SK-N-SH treated with all-trans-retinoic acid at 6 μM for 48 hours (cell line): ENCODE data around the gene GARNL3.

ENCODE experiments used
- ATAC-seq: fragments of 200-7000 bp; cut with Tn5 transposase; 3 replicates; pipeline ENCODE4 v1.9.1; 2020; ENCODE audit warnings: mild to moderate bottlenecking, moderate library complexity
- ARNTL ChIP-seq: fragments of 450-650 bp; formaldehyde crosslinking; IDR thresholded peaks from 2 replicates; pipeline ENCODE4 v1.5.0; 2020; ENCODE audit warnings: low read depth, mild to moderate bottlenecking, moderate library complexity, borderline replicate concordance
- BACH2 ChIP-seq: fragments of 250-450 bp; sonication (Bioruptor Pico); IDR thresholded peaks from 2 replicates; pipeline ENCODE4 v1.9.0; 2021; ENCODE audit warnings: mild to moderate bottlenecking, borderline replicate concordance
- CSDC2 ChIP-seq: fragments of 250-450 bp; sonication (Bioruptor Pico); IDR thresholded peaks from 2 replicates; pipeline ENCODE4 v1.5.0; 2020; ENCODE audit warnings: mild to moderate bottlenecking, moderate library complexity
- ESRRG ChIP-seq: fragments of 250-450 bp; sonication (Bioruptor Pico); IDR thresholded peaks from 2 replicates; pipeline ENCODE4 v1.6.1; 2021; ENCODE audit warnings: mild to moderate bottlenecking
- GLIS3 ChIP-seq: fragments of 250-450 bp; sonication (Bioruptor Pico); IDR thresholded peaks from 2 replicates; pipeline ENCODE4 v1.5.0; 2020; ENCODE audit warnings: mild to moderate bottlenecking, moderate library complexity
- ISL1 ChIP-seq: fragments of 250-450 bp; sonication (Bioruptor Pico); IDR thresholded peaks from 2 replicates; pipeline ENCODE4 v2.1.2; 2022; ENCODE audit warnings: mild to moderate bottlenecking, moderate library complexity
- OSR1 ChIP-seq: fragments of 250-450 bp; sonication (Bioruptor Pico); IDR thresholded peaks from 2 replicates; pipeline ENCODE4 v1.8.0; 2022; ENCODE audit warnings: moderate library complexity, mild to moderate bottlenecking, inconsistent platforms
- PATZ1 ChIP-seq: fragments of 250-450 bp; sonication (Bioruptor Pico); IDR thresholded peaks from 2 replicates; pipeline ENCODE4 v1.8.0; 2020; ENCODE audit warnings: mild to moderate bottlenecking, moderate library complexity, borderline replicate concordance
- RARB ChIP-seq: fragments of 250-450 bp; sonication (Bioruptor Pico); IDR thresholded peaks from 2 replicates; pipeline ENCODE4 v1.8.0; 2021; ENCODE audit warnings: mild to moderate bottlenecking, moderate library complexity
- SNAI2 ChIP-seq: fragments of 250-450 bp; sonication (Bioruptor Pico); IDR thresholded peaks from 2 replicates; pipeline ENCODE4 v1.5.0; 2020; ENCODE audit warnings: mild to moderate bottlenecking, moderate library complexity
- TCF4 ChIP-seq: fragments of 250-450 bp; sonication (Bioruptor Pico); IDR thresholded peaks from 2 replicates; pipeline ENCODE4 v1.8.0; 2021; ENCODE audit warnings: mild to moderate bottlenecking, moderate library complexity, borderline replicate concordance
- TOX ChIP-seq: fragments of 250-450 bp; sonication (Bioruptor Pico); IDR thresholded peaks from 2 replicates; pipeline ENCODE4 v1.8.0; 2021; ENCODE audit warnings: mild to moderate bottlenecking, moderate library complexity, borderline replicate concordance
- ZC3H10 ChIP-seq: fragments of 250-450 bp; sonication (Bioruptor Pico); IDR thresholded peaks from 2 replicates; pipeline ENCODE4 v1.5.1; 2021; ENCODE audit warnings: mild to moderate bottlenecking, moderate library complexity
- ZFP3 ChIP-seq: fragments of 250-450 bp; sonication (Bioruptor Pico); IDR thresholded peaks from 2 replicates; pipeline ENCODE4 v1.5.0; 2020; ENCODE audit warnings: mild to moderate bottlenecking, moderate library complexity
- ZNF565 ChIP-seq: fragments of 450-650 bp; formaldehyde crosslinking; conservative IDR thresholded peaks from 2 replicates; pipeline ENCODE4 v1.5.0; 2020; ENCODE audit warnings: low read depth, mild to moderate bottlenecking, moderate library complexity
- ZNF70 ChIP-seq: fragments of 450-650 bp; formaldehyde crosslinking; IDR thresholded peaks from 2 replicates; pipeline ENCODE4 v1.5.0; 2020; ENCODE audit warnings: mild to moderate bottlenecking, moderate library complexity
- ZNF8 ChIP-seq: fragments of 450-650 bp; formaldehyde crosslinking; IDR thresholded peaks from 2 replicates; pipeline ENCODE4 v1.5.0; 2020; ENCODE audit warnings: mild to moderate bottlenecking, moderate library complexity
- TF ChIP-seq, protein P1 (sequence below): fragments of 250-450 bp; sonication (Bioruptor Pico); IDR thresholded peaks from 2 replicates; pipeline ENCODE4 v1.5.1; 2021; ENCODE audit warnings: mild to moderate bottlenecking, moderate library complexity
- TF ChIP-seq, protein P2 (sequence below): fragments of 250-450 bp; sonication (Bioruptor Pico); IDR thresholded peaks from 2 replicates; pipeline ENCODE4 v1.5.1; 2020; ENCODE audit warnings: low read depth, mild to moderate bottlenecking, moderate library complexity
- TF ChIP-seq, protein P3 (sequence below): fragments of 250-450 bp; sonication (Bioruptor Pico); IDR thresholded peaks from 2 replicates; pipeline ENCODE4 v1.8.0; 2021; ENCODE audit warnings: low read depth, mild to moderate bottlenecking, moderate library complexity, borderline replicate concordance

GARNL3 gene

GRCh38 chr9:127360250-127360649, 95.7 kb downstream of the GARNL3 start:
- TF ChIP-seq ARNTL (CRISPR knock-in tag) (no peak), TCF4 (CRISPR knock-in tag) (no peak), OSR1 (no peak), ZNF8 (CRISPR knock-in tag) (no peak), ZC3H10 (no peak), ESRRG (no peak), TOX (CRISPR knock-in tag) (no peak), ZFP3 (CRISPR knock-in tag) (no peak), ISL1 (CRISPR knock-in tag) (no peak), PATZ1 (CRISPR knock-in tag) (no peak), ZNF70 (CRISPR knock-in tag) (no peak), CSDC2 (CRISPR knock-in tag) (no peak), GLIS3 (no peak), SNAI2 (CRISPR knock-in tag) (no peak)
- TF ChIP-seq, protein P1, sequence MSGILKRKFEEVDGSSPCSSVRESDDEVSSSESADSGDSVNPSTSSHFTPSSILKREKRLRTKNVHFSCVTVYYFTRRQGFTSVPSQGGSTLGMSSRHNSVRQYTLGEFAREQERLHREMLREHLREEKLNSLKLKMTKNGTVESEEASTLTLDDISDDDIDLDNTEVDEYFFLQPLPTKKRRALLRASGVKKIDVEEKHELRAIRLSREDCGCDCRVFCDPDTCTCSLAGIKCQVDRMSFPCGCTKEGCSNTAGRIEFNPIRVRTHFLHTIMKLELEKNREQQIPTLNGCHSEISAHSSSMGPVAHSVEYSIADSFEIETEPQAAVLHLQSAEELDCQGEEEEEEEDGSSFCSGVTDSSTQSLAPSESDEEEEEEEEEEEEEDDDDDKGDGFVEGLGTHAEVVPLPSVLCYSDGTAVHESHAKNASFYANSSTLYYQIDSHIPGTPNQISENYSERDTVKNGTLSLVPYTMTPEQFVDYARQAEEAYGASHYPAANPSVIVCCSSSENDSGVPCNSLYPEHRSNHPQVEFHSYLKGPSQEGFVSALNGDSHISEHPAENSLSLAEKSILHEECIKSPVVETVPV (CRISPR knock-in tag): no peak
- TF ChIP-seq, protein P2, sequence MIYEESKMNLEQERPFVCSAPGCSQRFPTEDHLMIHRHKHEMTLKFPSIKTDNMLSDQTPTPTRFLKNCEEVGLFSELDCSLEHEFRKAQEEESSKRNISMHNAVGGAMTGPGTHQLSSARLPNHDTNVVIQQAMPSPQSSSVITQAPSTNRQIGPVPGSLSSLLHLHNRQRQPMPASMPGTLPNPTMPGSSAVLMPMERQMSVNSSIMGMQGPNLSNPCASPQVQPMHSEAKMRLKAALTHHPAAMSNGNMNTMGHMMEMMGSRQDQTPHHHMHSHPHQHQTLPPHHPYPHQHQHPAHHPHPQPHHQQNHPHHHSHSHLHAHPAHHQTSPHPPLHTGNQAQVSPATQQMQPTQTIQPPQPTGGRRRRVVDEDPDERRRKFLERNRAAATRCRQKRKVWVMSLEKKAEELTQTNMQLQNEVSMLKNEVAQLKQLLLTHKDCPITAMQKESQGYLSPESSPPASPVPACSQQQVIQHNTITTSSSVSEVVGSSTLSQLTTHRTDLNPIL (CRISPR knock-in tag): no peak
- TF ChIP-seq, protein P3, sequence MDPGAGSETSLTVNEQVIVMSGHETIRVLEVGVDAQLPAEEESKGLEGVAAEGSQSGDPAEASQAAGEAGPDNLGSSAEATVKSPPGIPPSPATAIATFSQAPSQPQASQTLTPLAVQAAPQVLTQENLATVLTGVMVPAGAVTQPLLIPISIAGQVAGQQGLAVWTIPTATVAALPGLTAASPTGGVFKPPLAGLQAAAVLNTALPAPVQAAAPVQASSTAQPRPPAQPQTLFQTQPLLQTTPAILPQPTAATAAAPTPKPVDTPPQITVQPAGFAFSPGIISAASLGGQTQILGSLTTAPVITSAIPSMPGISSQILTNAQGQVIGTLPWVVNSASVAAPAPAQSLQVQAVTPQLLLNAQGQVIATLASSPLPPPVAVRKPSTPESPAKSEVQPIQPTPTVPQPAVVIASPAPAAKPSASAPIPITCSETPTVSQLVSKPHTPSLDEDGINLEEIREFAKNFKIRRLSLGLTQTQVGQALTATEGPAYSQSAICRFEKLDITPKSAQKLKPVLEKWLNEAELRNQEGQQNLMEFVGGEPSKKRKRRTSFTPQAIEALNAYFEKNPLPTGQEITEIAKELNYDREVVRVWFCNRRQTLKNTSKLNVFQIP (CRISPR knock-in tag): no peak
- ATAC-seq: no peak

- peak; percentile 72 for ATAC-seq
- TF ChIP-seq, protein P2 (CRISPR knock-in tag): no peak
- TF ChIP-seq CSDC2 (CRISPR knock-in tag) (no peak), ZC3H10 (no peak), ISL1 (CRISPR knock-in tag) (no peak), ZNF565 (CRISPR knock-in tag) (no peak), TOX (CRISPR knock-in tag) (no peak), BACH2 (CRISPR knock-in tag) (no peak)
Measured at GRCh38 chr9:127360829-127361228, 96.3 kb downstream of the GARNL3 start.

GRCh38 chr9:127361561-127361960, 97.0 kb downstream of the GARNL3 start:
- no peak for ATAC-seq
- TF ChIP-seq, protein P2 (CRISPR knock-in tag): no peak
- no peak for TF ChIP-seq ZNF8 (CRISPR knock-in tag)
- TF ChIP-seq TOX (CRISPR knock-in tag): no peak
- TF ChIP-seq ARNTL (CRISPR knock-in tag): no peak
- no peak for TF ChIP-seq BACH2 (CRISPR knock-in tag)
- no peak for TF ChIP-seq RARB (CRISPR knock-in tag)
